B cell (primary cell): ENCODE measurements around the gene ZSCAN1. TPM values are rescaled to one million over a fixed set of nuclear protein-coding genes. Genes with fewer than 3 reads are reported as not detected.
A peak's percentile ranks its signal among the peaks of the same experiment; 100 is the strongest.

ENCODE experiments used
- ATAC-seq: fragments of 200-7000 bp; cut with Tn5 transposase; one replicate; pipeline ENCODE4 v1.10.0; 2021; ENCODE audit warnings: low read depth, mild to moderate bottlenecking, moderate number of reproducible peaks, moderate library complexity
- CTCF ChIA-PET: fragments of 350-600 bp; sonication (Branson Sonifier 250); formaldehyde crosslinking; loops from one replicate; lab custom pipeline; 2021; ENCODE audit warnings: antibody characterized with exemption, inconsistent platforms; lab: Charles Lee
- POLR2A ChIA-PET: fragments of 350-600 bp; sonication (Branson Sonifier 250); formaldehyde crosslinking; loops from one replicate; lab custom pipeline; 2021; ENCODE audit warnings: antibody characterized with exemption; lab: Charles Lee
- DNase-seq: peaks from one replicate; pipeline ENCODE4 v3.0.0; 2013
- H2AFZ ChIP-seq: 2 replicates; pipeline ENCODE4 v1.6.1; 2012; ENCODE audit warnings: mild to moderate bottlenecking, low read depth, low read length; ENCODE audit not compliant: insufficient read depth, poor library complexity, severe bottlenecking
- H3K27ac ChIP-seq, 2 donors: 1 replicate in 1 of 2; 2 replicates in 1 of 2; pipeline ENCODE4 v1.5.1; 2012 to 2013; ENCODE audit warnings: low read length in 2 of 2, mild to moderate bottlenecking in 2 of 2, moderate library complexity in 1 of 2
- H3K27me3 ChIP-seq, 4 experiments: fragments of 200-600 bp in 1 of 4; sonication (generic) in 1 of 4; replicated peaks in 1 of 4; 1 replicate in 2 of 4; 2 replicates in 2 of 4; pipeline versions ENCODE4 v1.6.1 to v1.7.0; 2013 to 2016; ENCODE audit warnings: low read length in 3 of 4, mild to moderate bottlenecking in 2 of 4, mixed read lengths in 1 of 4, moderate library complexity in 1 of 4; ENCODE audit not compliant: insufficient read depth in 4 of 4, control insufficient read depth in 3 of 4; ENCODE audit errors: control extremely low read depth in 1 of 4
- H3K36me3 ChIP-seq, 2 experiments: replicated peaks in 1 of 2; 1 replicate in 1 of 2; 2 replicates in 1 of 2; pipeline versions ENCODE4 v1.6.1 to v1.7.1; 2013; ENCODE audit warnings: low read length in 1 of 2; ENCODE audit not compliant: insufficient read depth in 2 of 2, control insufficient read depth in 1 of 2; ENCODE audit errors: control extremely low read depth in 1 of 2, extremely low read depth in 1 of 2
- H3K4me1 ChIP-seq, 2 donors: fragments of 200-600 bp in 1 of 2; sonication (generic) in 1 of 2; 1 replicate in 1 of 2; 2 replicates in 1 of 2; pipeline versions ENCODE4 v1.5.1 to v1.6.1; 2013 to 2017; ENCODE audit warnings: low read length in 2 of 2; ENCODE audit not compliant: control insufficient read depth in 2 of 2, insufficient read depth in 2 of 2
- H3K4me2 ChIP-seq: replicated peaks from 2 replicates; pipeline ENCODE3; 2012; ENCODE audit warnings: mild to moderate bottlenecking, low read depth, low read length; ENCODE audit not compliant: poor library complexity, severe bottlenecking
- H3K4me3 ChIP-seq, 5 experiments: fragments of 200-600 bp in 1 of 5; sonication (generic) in 1 of 5; 1 replicate in 3 of 5; 2 replicates in 2 of 5; pipeline versions ENCODE4 v1.5.1 to v1.7.0; 2011 to 2016; ENCODE audit warnings: low read length in 4 of 5, mild to moderate bottlenecking in 4 of 5, low read depth in 2 of 5, control low read depth in 1 of 5, moderate library complexity in 1 of 5; ENCODE audit not compliant: insufficient read depth in 1 of 5; ENCODE audit errors: control extremely low read depth in 1 of 5, extremely low read depth in 1 of 5
- H3K79me2 ChIP-seq: fragments of 200-600 bp; sonication (generic); one replicate; pipeline ENCODE4 v1.6.0; 2016; ENCODE audit warnings: low read length; ENCODE audit not compliant: control insufficient read depth, insufficient read depth
- H3K9ac ChIP-seq: fragments of 200-600 bp; sonication (generic); 2 replicates; pipeline ENCODE4 v1.6.1; 2017; ENCODE audit warnings: mild to moderate bottlenecking, low read length, moderate library complexity
- H3K9me3 ChIP-seq, 3 donors: one replicate each; pipeline versions ENCODE4 v1.6.1 to v1.7.1; 2013; ENCODE audit warnings: low read length in 2 of 3; ENCODE audit not compliant: control insufficient read depth in 2 of 3, insufficient read depth in 1 of 3; ENCODE audit errors: control extremely low read depth in 1 of 3
- H4K20me1 ChIP-seq: 2 replicates; pipeline ENCODE4 v1.6.0; 2012; ENCODE audit warnings: mild to moderate bottlenecking, low read length; ENCODE audit not compliant: insufficient read depth, control insufficient read depth, poor library complexity, severe bottlenecking
- H3K27ac Mint-ChIP-seq: one replicate; pipeline ENCODE4 v1.8.0; 2021; ENCODE audit warnings: mixed read lengths
- H3K27me3 Mint-ChIP-seq: one replicate; pipeline ENCODE4 v1.8.0; 2021; ENCODE audit warnings: mixed read lengths
- H3K4me1 Mint-ChIP-seq: one replicate; pipeline ENCODE4 v1.8.0; 2021; ENCODE audit warnings: mixed read lengths
- H3K4me3 Mint-ChIP-seq: one replicate; pipeline ENCODE4 v1.8.0; 2021; ENCODE audit warnings: mixed read lengths
- H3K9me3 Mint-ChIP-seq: one replicate; pipeline ENCODE4 v1.8.0; 2022; ENCODE audit warnings: mixed read lengths; ENCODE audit not compliant: insufficient read depth
- CTCF ChIP-seq: fragments of 200-600 bp; IDR thresholded peaks from one replicate; pipeline ENCODE4 v1.8.0; 2022; ENCODE audit warnings: antibody characterized with exemption, mild to moderate bottlenecking
- EZH2 ChIP-seq: IDR thresholded peaks from 2 replicates; pipeline ENCODE4 v1.6.1; 2012; ENCODE audit warnings: borderline replicate concordance, low read depth, mild to moderate bottlenecking, moderate library complexity, low read length; ENCODE audit not compliant: insufficient read depth, poor library complexity, severe bottlenecking
- WGBS: methylation state at CpG from one replicate; pipeline ENCODE4 v1.1.5; 2013; ENCODE audit warnings: missing lambda C conversion rate; ENCODE audit not compliant: insufficient coverage; 5-methylcytosine and 5-hydroxymethylcytosine counted together
- intact Hi-C: fragments of 100-400 bp; cut with micrococcal nuclease; formaldehyde crosslinking; loops from one replicate; pipeline ENCODE4 v1.10.0; 2022
- polyA plus RNA-seq: library from polyadenylated mRNA; depleted of rRNA; stranded (reverse); fragments of >200 nt; gene quantifications from 2 replicates; pipeline ENCODE4 v1.2.3, GENCODE V29; 2012
- total RNA-seq, 2 donors: library from RNA; stranded (reverse); fragments of 120-200 nt in 1 of 2; gene quantifications; 1 replicate in 1 of 2; 2 replicates in 1 of 2; pipeline versions ENCODE4 v1.2.3 to v1.2.4, GENCODE V29; 2013 to 2022

Gene ZSCAN1
- total and polyA plus RNA-seq, 2 donors (not counting 1 experiment from before 2014, with no cell fraction given) = 0.13 TPM; not detected in 1

- peak within 1 kb of the TSS; percentile 81 for H3K4me3 Mint-ChIP-seq
- CTCF ChIA-PET = no interaction called here
- DNase-seq (peak; percentile 100), ATAC-seq (peak; percentile 93)
- Histone ChIP-seq H3K27me3 (no peaks in the 10 kb centered on the region), H3K4me2 (peak within 1 kb of the TSS; percentile 92), H3K27ac (peak within 1 kb of the TSS; percentile 98 to 100), H3K79me2 (peaks cover 35% of the 10 kb centered on the region), H4K20me1 (no peaks in the 10 kb centered on the region), H2AFZ (peak within 1 kb of the TSS; percentile 73), H3K4me3 (peak within 1 kb of the TSS; percentile 73 to 96 (median 92)), H3K36me3 (no peaks in the 10 kb centered on the region), H3K9ac (peak within 1 kb of the TSS; percentile 100), H3K9me3 (peaks cover 1 to 82% (median 11%) of the 10 kb centered on the region in 3 donors), H3K4me1 (peaks cover 13 to 16% of the 10 kb centered on the region in 2 donors)
- intact Hi-C loops = loop anchor here (1.0 to 5.0 kb wide), 7 partner anchors 39 to 180 kb away; partner anchors contain the start of genes ZNF135, ZNF256, ZNF329 and ZNF606
- 3% methylated on average over 66 of the region's 67 CpGs for WGBS
- TF ChIP-seq CTCF (no peak), EZH2 (no peak)
- peaks cover 3% of the 10 kb centered on the region for H3K9me3 Mint-ChIP-seq
- peak within 1 kb of the TSS; percentile 97 for H3K27ac Mint-ChIP-seq
- peaks cover 3% of the 10 kb centered on the region for H3K27me3 Mint-ChIP-seq
- H3K4me1 Mint-ChIP-seq = peaks cover 18% of the 10 kb centered on the region
- POLR2A ChIA-PET = interaction anchor here (0.6 kb wide), 1 partner anchor 49 kb away, joined by 3 read pairs; no protein-coding TSS in a partner anchor
Observed at GRCh38 chr19:58097781-58098681, 64.2 kb downstream of the ZSCAN1 start, which contains the start of gene ZSCAN18. Gene ZSCAN18 (minus strand): TSS chr19:58098231. CDS start chr19:58090267, 7,964 bp downstream.
